Activated T-cell treated with anti-CD3 and anti-CD28 coated beads, Interleukin-2, amount 50 U/mL, for 72 hours (primary cell): Measurements from ENCODE around the gene ENAH. TPM values are rescaled to one million over a fixed set of nuclear protein-coding genes. Genes with fewer than 3 reads are reported as not detected.

ENCODE experiments used
- ATAC-seq, 2 donors: fragments of 150-1000 bp; cut with Tn5 transposase; replicated peaks in 1 of 2; 2 replicates each; pipeline ENCODE4 v1.10.0; 2021; ENCODE audit warnings: moderate library complexity in 2 of 2, mild to moderate bottlenecking in 1 of 2
- DNase-seq, 2 donors: peaks; one replicate each; pipeline ENCODE4 v3.0.0; 2021 to 2022; ENCODE audit warnings: mixed read lengths in 1 of 2
- H3K27ac Mint-ChIP-seq: one replicate; pipeline ENCODE4 v1.8.0; 2022; ENCODE audit warnings: mild to moderate bottlenecking, moderate library complexity, mixed read lengths
- H3K27me3 Mint-ChIP-seq: one replicate; pipeline ENCODE4 v1.8.0; 2022; ENCODE audit warnings: low read depth, mixed read lengths
- H3K36me3 Mint-ChIP-seq, 2 donors: one replicate each; pipeline ENCODE4 v1.8.0; 2022; ENCODE audit warnings: mixed read lengths in 2 of 2, mild to moderate bottlenecking in 1 of 2; ENCODE audit not compliant: insufficient read depth in 2 of 2
- H3K4me1 Mint-ChIP-seq: one replicate; pipeline ENCODE4 v1.8.0; 2022; ENCODE audit warnings: low read depth, mixed read lengths
- H3K4me3 Mint-ChIP-seq, 2 donors: one replicate each; pipeline ENCODE4 v1.8.0; 2022; ENCODE audit warnings: mild to moderate bottlenecking in 2 of 2, mixed read lengths in 2 of 2, moderate library complexity in 2 of 2
- H3K9me3 Mint-ChIP-seq, 2 donors: one replicate each; pipeline ENCODE4 v1.8.0; 2022; ENCODE audit warnings: mixed read lengths in 2 of 2
- total RNA-seq, 2 donors: library from RNA; stranded (reverse); gene quantifications; one replicate each; pipeline ENCODE4 v1.2.3, GENCODE V29; 2022

Gene ENAH
- total RNA-seq, 2 donors from 2014 or later: 0.12 to 0.43 TPM

- DNase-seq (no peak), ATAC-seq (no peak)
- Mint-ChIP-seq H3K9me3 (no peaks in the 10 kb centered on the region), H3K36me3 (no peaks in the 10 kb centered on the region), H3K27me3 (no peaks in the 10 kb centered on the region), H3K27ac (peak overlapping the region; percentile 98), H3K4me1 (peaks cover 44% of the 10 kb centered on the region), H3K4me3 (peak overlapping the region; percentile 96)
These were observed 186.1 kb downstream of the ENAH start for GRCh38 chr1:225466848-225467192.

- DNase-seq (no peak), ATAC-seq (no peak)
- Mint-ChIP-seq H3K4me3 (peak overlapping the region; percentile 63 to 66), H3K36me3 (no peaks in the 10 kb centered on the region), H3K27me3 (no peaks in the 10 kb centered on the region), H3K9me3 (no peaks in the 10 kb centered on the region), H3K27ac (peak overlapping the region; percentile 92), H3K4me1 (peaks cover 47% of the 10 kb centered on the region)
These were observed 187.0 kb downstream of the ENAH start for GRCh38 chr1:225465793-225466517.

DNA sequence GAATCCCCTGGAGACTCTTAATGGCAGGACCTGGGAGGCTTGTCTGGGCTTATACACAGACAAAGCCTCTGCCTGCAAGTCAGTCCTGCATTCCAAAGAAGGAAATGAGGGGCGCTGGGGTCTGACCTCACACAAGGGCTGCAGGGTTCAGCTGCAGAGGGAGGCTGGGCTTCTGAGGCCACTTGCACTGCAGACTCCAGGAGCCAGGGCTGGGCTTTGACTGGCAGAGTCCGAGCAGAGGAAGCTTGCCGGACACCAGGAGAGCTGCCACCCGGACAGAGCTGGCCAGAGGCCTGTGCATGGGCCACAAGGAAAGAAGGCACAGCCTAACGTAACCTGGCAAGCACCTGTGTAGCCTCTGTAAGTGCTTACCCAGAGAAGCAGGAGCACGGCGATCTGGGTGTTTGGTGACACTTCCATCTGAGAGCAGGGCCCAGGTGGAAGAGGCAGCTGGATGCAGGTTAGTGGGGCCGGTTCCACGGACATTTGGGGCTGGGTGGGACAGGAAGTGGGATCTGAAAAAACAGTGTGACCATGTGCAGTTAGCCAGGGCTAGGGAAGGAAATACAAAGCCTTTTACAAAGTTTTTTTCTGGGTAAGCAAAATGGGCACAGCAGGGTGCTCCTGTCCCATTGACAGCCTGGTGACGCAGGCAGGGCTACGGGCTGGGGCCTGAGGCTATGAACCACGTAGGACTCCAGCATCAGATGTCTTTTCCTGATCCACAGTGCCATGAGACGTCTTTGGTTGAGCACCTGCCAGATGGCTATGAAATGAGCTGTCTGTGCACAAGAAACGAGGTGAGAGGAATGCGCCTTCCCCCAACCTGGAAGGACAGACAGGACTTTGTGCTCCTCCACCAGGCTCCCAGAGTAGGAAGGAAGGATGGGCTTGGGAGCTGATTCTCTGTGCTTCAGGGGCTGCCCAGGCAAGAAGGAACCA is 187.8 kb downstream of the ENAH start:
- H3K4me1 Mint-ChIP-seq: peaks cover 56% of the 10 kb centered on the region
- H3K27me3 Mint-ChIP-seq: no peaks in the 10 kb centered on the region
- H3K36me3 Mint-ChIP-seq: no peaks in the 10 kb centered on the region
- H3K27ac Mint-ChIP-seq: no peak overlapping the region
- ATAC-seq (no peak), DNase-seq (no peak)
- H3K9me3 Mint-ChIP-seq: no peaks in the 10 kb centered on the region
- H3K4me3 Mint-ChIP-seq: no peak overlapping the region

DNA sequence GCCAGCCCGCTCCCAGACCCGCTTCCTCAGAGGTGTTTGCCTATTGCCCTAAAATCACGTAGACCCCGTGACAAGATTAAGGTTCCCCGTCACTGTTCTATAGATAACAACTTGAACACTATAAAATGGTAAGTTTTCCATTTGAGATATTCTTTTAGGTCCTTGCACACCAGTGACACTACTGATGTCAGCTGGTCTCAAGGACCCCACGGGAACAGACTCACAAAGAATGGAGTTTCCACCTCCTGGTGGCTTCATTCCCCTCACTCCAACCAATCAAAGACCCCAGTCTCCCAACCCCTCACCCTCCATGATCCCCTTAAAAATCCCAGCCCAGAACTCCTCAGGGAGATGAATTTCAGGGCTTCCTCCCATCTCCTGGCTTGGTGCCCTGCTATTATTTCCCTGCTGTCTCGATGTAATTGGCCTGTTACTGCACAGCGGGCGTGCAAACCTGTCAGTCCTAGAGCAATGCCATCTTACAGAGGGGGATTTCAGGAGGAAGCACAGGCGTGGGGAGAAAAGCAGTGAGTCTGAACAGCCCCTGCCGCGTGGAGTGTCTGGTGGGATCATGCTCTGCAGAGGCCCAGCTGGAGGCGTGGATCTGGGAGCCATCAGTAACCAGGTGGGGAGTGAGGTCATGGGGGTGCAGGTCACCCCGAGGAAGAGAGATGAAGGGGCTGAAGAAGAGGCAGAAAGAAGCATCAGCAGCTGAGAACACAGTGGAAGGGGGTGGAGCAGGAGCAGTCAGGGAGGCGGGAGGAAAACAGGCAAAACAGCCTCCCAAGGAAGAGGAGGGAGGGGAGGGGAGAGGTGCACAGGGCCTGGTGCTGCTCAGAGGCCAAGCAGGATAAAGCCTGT is 190.0 kb downstream of the ENAH start:
- peaks cover 64% of the 10 kb centered on the region for H3K4me1 Mint-ChIP-seq
- H3K36me3 Mint-ChIP-seq: no peaks in the 10 kb centered on the region
- no peak for DNase-seq
- peak overlapping the region; percentile 42 for H3K27ac Mint-ChIP-seq
- no peak overlapping the region for H3K4me3 Mint-ChIP-seq
- no peak for ATAC-seq
- no peaks in the 10 kb centered on the region for H3K9me3 Mint-ChIP-seq
- no peaks in the 10 kb centered on the region for H3K27me3 Mint-ChIP-seq

- no peaks in the 10 kb centered on the region for H3K36me3 Mint-ChIP-seq
- H3K4me1 Mint-ChIP-seq: peaks cover 65% of the 10 kb centered on the region
- no peaks in the 10 kb centered on the region for H3K9me3 Mint-ChIP-seq
- H3K27me3 Mint-ChIP-seq: no peaks in the 10 kb centered on the region
- ATAC-seq: no peak
- no peak overlapping the region for H3K4me3 Mint-ChIP-seq
- H3K27ac Mint-ChIP-seq: no peak overlapping the region
- no peak for DNase-seq
These were observed 190.6 kb downstream of the ENAH start for GRCh38 chr1:225462429-225462713.

- no peak for ATAC-seq
- Mint-ChIP-seq H3K4me3 (no peak overlapping the region), H3K36me3 (no peaks in the 10 kb centered on the region), H3K9me3 (no peaks in the 10 kb centered on the region), H3K27ac (no peak overlapping the region), H3K27me3 (no peaks in the 10 kb centered on the region), H3K4me1 (peaks cover 59% of the 10 kb centered on the region)
- no peak for DNase-seq
These were observed 191.1 kb downstream of the ENAH start for GRCh38 chr1:225461533-225462428.

DNA sequence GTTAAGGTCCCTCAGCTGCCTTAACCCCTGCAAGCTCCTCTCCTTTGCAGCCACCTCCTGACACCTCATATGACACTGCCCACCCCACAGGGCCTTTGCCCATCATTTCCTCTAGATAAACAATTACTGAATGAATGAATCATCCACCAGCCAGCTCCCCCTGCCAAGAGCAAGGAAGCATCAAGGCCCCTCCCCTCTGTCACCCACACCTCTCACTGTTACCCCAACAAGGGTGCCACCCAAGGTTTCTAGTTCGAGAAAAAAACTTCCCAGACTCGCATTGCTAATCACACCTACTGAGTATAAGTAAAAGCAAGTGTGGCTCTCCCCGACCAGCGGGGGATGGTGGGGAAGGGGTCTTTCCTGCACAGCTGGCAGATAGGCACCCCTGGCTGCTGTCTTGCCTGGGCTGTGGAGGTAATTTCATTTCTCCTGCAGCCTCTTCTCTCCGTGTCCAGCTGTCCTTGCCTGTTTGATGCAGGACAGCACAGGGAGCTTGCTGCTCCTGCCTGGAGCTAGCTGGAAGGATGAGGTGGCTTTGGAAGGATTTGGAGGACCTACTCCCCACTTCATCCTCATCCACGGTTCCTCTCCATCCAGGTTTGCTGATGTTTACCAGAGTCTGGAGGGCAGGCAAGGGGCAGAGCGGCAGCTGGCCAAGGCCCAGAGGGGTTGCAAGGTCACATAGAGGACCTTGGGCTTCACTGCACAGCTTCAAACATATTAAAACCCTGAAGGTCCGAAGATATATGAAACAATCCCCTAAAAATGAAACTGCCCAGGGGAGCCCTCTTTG is 192.0 kb downstream of the ENAH start:
- H3K36me3 Mint-ChIP-seq: no peaks in the 10 kb centered on the region
- H3K4me3 Mint-ChIP-seq: peak overlapping the region; percentile 35 to 52
- peak; percentile 92 to 93 for ATAC-seq
- H3K4me1 Mint-ChIP-seq: peaks cover 52% of the 10 kb centered on the region
- H3K27me3 Mint-ChIP-seq: no peaks in the 10 kb centered on the region
- no peaks in the 10 kb centered on the region for H3K9me3 Mint-ChIP-seq
- DNase-seq: peak; percentile 63 to 78
- no peak overlapping the region for H3K27ac Mint-ChIP-seq

GRCh38 chr1:225460021-225460736 is 192.7 kb downstream of the ENAH start:
- H3K9me3 Mint-ChIP-seq: no peaks in the 10 kb centered on the region
- peak overlapping the region; percentile 59 to 66 for H3K4me3 Mint-ChIP-seq
- no peaks in the 10 kb centered on the region for H3K36me3 Mint-ChIP-seq
- ATAC-seq: peak; percentile 44
- H3K27me3 Mint-ChIP-seq: no peaks in the 10 kb centered on the region
- H3K4me1 Mint-ChIP-seq: peaks cover 52% of the 10 kb centered on the region
- DNase-seq: peak in 1 of 2 donors; percentile 38
- peak overlapping the region; percentile 47 for H3K27ac Mint-ChIP-seq

- no peak overlapping the region for H3K27ac Mint-ChIP-seq
- H3K4me1 Mint-ChIP-seq: peaks cover 64% of the 10 kb centered on the region
- DNase-seq (no peak), ATAC-seq (no peak)
- H3K9me3 Mint-ChIP-seq: no peaks in the 10 kb centered on the region
- no peaks in the 10 kb centered on the region for H3K27me3 Mint-ChIP-seq
- H3K36me3 Mint-ChIP-seq: peaks cover 0 to under 1% of the 10 kb centered on the region in 2 donors
- no peak overlapping the region for H3K4me3 Mint-ChIP-seq
These were observed 194.7 kb downstream of the ENAH start for GRCh38 chr1:225458222-225458631.

- peak; percentile 96 to 98 for ATAC-seq
- no peaks in the 10 kb centered on the region for H3K27me3 Mint-ChIP-seq
- peaks cover 1 to 4% of the 10 kb centered on the region in 2 donors for H3K36me3 Mint-ChIP-seq
- DNase-seq: peak; percentile 76 to 83
- H3K9me3 Mint-ChIP-seq: no peaks in the 10 kb centered on the region
- peak overlapping the region; percentile 83 for H3K27ac Mint-ChIP-seq
- peak overlapping the region; percentile 67 to 69 for H3K4me3 Mint-ChIP-seq
- H3K4me1 Mint-ChIP-seq: peaks cover 72% of the 10 kb centered on the region
These were observed 198.2 kb downstream of the ENAH start for GRCh38 chr1:225454733-225455132.
